Hepatocyte (in vitro differentiated cells): ENCODE results near the gene PTPRS. TPM values are rescaled to one million over a fixed set of nuclear protein-coding genes. Genes with fewer than 3 reads are reported as not detected.
"Not testable (repeated sequence)": the region's sequence is repeated elsewhere in the genome, so short reads cannot be mapped to it uniquely, and the experiment has no call there.

Source experiments
- DNase-seq: peaks from one replicate; pipeline ENCODE4 v3.0.0-alpha.2; 2016; ENCODE audit warnings: low spot score
- H2AFZ ChIP-seq: fragments of 200-600 bp; sonication (generic); 2 replicates; pipeline ENCODE4 v1.6.0; 2016; ENCODE audit warnings: antibody characterized with exemption, mild to moderate bottlenecking
- H3K27ac ChIP-seq: fragments of 200-600 bp; sonication (generic); 2 replicates; pipeline ENCODE4 v1.5.1; 2016; ENCODE audit warnings: mild to moderate bottlenecking
- H3K27me3 ChIP-seq: fragments of 200-600 bp; sonication (generic); 2 replicates; pipeline ENCODE4 v1.6.1; 2016
- H3K36me3 ChIP-seq: fragments of 200-600 bp; sonication (generic); replicated peaks from 2 replicates; pipeline ENCODE4 v1.5.1; 2016; ENCODE audit warnings: low read depth; ENCODE audit not compliant: insufficient read depth
- H3K4me1 ChIP-seq: fragments of 200-600 bp; sonication (generic); 2 replicates; pipeline ENCODE4 v1.5.1; 2016; ENCODE audit warnings: mild to moderate bottlenecking, moderate library complexity; ENCODE audit not compliant: insufficient read depth
- H3K4me2 ChIP-seq: fragments of 200-600 bp; sonication (generic); 2 replicates; pipeline ENCODE4 v1.6.0; 2016
- H3K4me3 ChIP-seq: fragments of 200-600 bp; sonication (generic); 2 replicates; pipeline ENCODE4 v1.5.1; 2016; ENCODE audit warnings: mild to moderate bottlenecking
- H3K79me2 ChIP-seq: fragments of 200-600 bp; sonication (generic); 2 replicates; pipeline ENCODE4 v1.6.0; 2017; ENCODE audit warnings: mild to moderate bottlenecking
- H3K9me2 ChIP-seq: fragments of 200-600 bp; sonication (generic); replicated peaks from 2 replicates; pipeline ENCODE4 v1.6.0; 2017; ENCODE audit warnings: mild to moderate bottlenecking; ENCODE audit not compliant: insufficient read depth
- H3K9me3 ChIP-seq: fragments of 200-600 bp; sonication (generic); 2 replicates; pipeline ENCODE4 v1.5.1; 2016; ENCODE audit warnings: low read depth, mild to moderate bottlenecking
- H4K20me1 ChIP-seq: fragments of 200-600 bp; sonication (generic); 2 replicates; pipeline ENCODE4 v1.6.0; 2016; ENCODE audit warnings: mild to moderate bottlenecking; ENCODE audit not compliant: insufficient read depth, poor library complexity, severe bottlenecking
- EZH2 ChIP-seq: fragments of 200-600 bp; sonication (generic); IDR thresholded peaks from 2 replicates; pipeline ENCODE4 v1.6.1; 2016; ENCODE audit warnings: antibody characterized with exemption, mild to moderate bottlenecking, borderline replicate concordance
- EZH2phosphoT487 ChIP-seq: fragments of 200-600 bp; sonication (generic); IDR thresholded peaks from one replicate; pipeline ENCODE4 v1.6.1; 2018; ENCODE audit warnings: antibody characterized with exemption, mild to moderate bottlenecking, low read depth, moderate library complexity; ENCODE audit not compliant: unreplicated experiment, severe bottlenecking
- WGBS: methylation state at CpG from one replicate; pipeline ENCODE4 v1.1.6; 2016; ENCODE audit warnings: low lambda C conversion rate; ENCODE audit errors: missing lambda C conversion rate; 5-methylcytosine and 5-hydroxymethylcytosine counted together
- polyA plus RNA-seq: library from polyadenylated mRNA; unstranded; fragments of >200 nt; fragmentation: Nextera tagmentation; extraction: Ambion mirVana; gene quantifications from 2 replicates; pipeline ENCODE4 v1.2.1, GENCODE V29; 2016
- total RNA-seq: library from RNA; depleted of rRNA; stranded (reverse); fragments of >200 nt; gene quantifications from 2 replicates; pipeline ENCODE4 v1.2.3, GENCODE V29; 2014
- TF ChIP-seq, protein P1 (sequence below): fragments of 200-600 bp; sonication (generic); IDR thresholded peaks from 2 replicates; pipeline ENCODE4 v1.5.1; 2016; ENCODE audit warnings: antibody characterized with exemption, mild to moderate bottlenecking; ENCODE audit not compliant: poor library complexity

Gene PTPRS
- total and polyA plus RNA-seq, 2 experiments from 2014 or later: 21.9 to 65.5 TPM

DNA sequence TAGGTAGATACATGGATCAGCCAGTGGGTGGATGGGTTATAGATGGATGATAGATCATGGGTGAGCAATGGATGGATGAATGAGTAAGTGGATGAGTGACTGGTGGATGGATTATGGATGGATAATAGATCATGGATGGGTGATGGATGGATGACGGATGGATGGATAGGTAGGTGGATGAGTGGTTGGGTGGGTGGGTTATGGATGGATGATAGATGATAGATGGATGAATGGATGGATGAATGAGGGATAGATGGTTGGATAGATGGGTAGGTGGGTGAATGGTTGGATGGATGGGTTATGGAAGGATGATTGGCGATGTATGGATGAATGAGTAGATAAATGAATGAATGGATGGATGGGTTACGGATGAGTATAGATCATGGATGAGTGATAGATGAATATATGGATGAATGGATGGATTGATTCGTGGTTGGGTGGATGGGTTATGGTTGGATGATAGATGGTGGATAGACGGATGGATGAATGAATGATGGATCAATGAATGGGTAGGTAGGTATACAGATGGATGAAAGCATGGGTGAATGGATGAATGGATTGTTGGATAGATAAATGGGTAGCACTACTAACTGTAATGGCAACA is 27.0 kb upstream of the PTPRS start:
- Histone ChIP-seq H4K20me1 (no peaks in the 10 kb centered on the region), H3K79me2 (no peaks in the 10 kb centered on the region), H2AFZ (no peak overlapping the region), H3K9me3 (no peaks in the 10 kb centered on the region), H3K4me1 (no peaks in the 10 kb centered on the region), H3K36me3 (no peaks in the 10 kb centered on the region), H3K4me3 (no peak overlapping the region), H3K9me2 (no peaks in the 10 kb centered on the region), H3K4me2 (no peak overlapping the region), H3K27me3 (no peaks in the 10 kb centered on the region), H3K27ac (no peak overlapping the region)
- TF ChIP-seq EZH2: no peak
- TF ChIP-seq, protein P1, sequence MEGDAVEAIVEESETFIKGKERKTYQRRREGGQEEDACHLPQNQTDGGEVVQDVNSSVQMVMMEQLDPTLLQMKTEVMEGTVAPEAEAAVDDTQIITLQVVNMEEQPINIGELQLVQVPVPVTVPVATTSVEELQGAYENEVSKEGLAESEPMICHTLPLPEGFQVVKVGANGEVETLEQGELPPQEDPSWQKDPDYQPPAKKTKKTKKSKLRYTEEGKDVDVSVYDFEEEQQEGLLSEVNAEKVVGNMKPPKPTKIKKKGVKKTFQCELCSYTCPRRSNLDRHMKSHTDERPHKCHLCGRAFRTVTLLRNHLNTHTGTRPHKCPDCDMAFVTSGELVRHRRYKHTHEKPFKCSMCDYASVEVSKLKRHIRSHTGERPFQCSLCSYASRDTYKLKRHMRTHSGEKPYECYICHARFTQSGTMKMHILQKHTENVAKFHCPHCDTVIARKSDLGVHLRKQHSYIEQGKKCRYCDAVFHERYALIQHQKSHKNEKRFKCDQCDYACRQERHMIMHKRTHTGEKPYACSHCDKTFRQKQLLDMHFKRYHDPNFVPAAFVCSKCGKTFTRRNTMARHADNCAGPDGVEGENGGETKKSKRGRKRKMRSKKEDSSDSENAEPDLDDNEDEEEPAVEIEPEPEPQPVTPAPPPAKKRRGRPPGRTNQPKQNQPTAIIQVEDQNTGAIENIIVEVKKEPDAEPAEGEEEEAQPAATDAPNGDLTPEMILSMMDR: no peak
- no peak for TF ChIP-seq EZH2phosphoT487
- no peak for DNase-seq
- WGBS: 83% methylated on average over 5 of the region's 5 CpGs

DNA sequence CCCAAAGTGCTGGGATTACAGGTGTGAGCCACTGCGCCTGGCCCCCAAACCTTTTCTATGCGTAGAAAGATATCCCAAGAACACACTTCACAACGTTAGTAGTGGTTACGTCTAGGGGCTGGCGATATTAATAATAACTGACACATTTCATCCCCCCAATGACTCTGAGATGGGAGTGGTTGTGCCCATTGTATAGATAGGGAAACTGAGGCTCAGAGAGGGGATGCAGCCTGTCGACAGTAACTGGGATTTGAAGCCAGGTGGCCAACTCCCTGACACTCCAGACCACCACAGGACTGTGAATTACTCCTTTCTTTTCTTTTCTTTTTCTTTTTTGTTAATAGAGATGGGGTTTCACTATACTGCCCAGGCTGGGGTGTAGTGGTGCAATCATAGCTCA is 25.3 kb upstream of the PTPRS start:
- no peaks in the 10 kb centered on the region for H3K9me3 ChIP-seq
- H4K20me1 ChIP-seq: no peaks in the 10 kb centered on the region
- DNase-seq: no peak
- H3K4me1 ChIP-seq: no peaks in the 10 kb centered on the region
- H3K79me2 ChIP-seq: no peaks in the 10 kb centered on the region
- no peak for TF ChIP-seq EZH2phosphoT487
- no peak for TF ChIP-seq EZH2
- TF ChIP-seq, protein P1: no peak
- no peak overlapping the region for H3K4me2 ChIP-seq
- 91% methylated on average over 6 of the region's 6 CpGs for WGBS
- H3K4me3 ChIP-seq: no peak overlapping the region
- no peak overlapping the region for H2AFZ ChIP-seq
- H3K9me2 ChIP-seq: no peaks in the 10 kb centered on the region
- H3K36me3 ChIP-seq: no peaks in the 10 kb centered on the region
- no peak overlapping the region for H3K27ac ChIP-seq
- no peaks in the 10 kb centered on the region for H3K27me3 ChIP-seq

DNA sequence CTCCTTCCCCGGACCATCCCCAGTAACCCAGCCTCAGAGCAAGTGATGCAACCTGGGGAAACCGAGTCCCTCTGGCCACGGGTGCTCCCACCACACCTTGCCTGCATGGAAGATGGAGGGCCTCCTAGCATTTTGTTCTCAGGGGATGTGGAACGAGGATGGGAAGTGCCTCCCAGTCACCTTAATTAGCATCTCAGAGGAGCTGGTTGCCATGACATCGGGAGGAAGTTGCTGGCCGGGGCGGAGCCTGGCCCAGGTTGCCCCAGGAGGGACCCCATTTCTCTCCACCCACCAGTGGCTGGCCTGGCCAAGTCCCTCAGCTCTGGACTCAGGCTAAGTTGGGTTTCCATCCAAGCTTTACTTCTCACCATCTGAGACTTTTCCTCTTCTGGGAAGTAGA is 24.1 kb upstream of the PTPRS start:
- Histone ChIP-seq H3K9me2 (no peaks in the 10 kb centered on the region), H2AFZ (no peak overlapping the region), H3K4me3 (no peak overlapping the region), H3K9me3 (no peaks in the 10 kb centered on the region), H3K27ac (no peak overlapping the region), H3K36me3 (no peaks in the 10 kb centered on the region), H4K20me1 (no peaks in the 10 kb centered on the region), H3K27me3 (no peaks in the 10 kb centered on the region), H3K79me2 (no peaks in the 10 kb centered on the region), H3K4me2 (no peak overlapping the region), H3K4me1 (no peaks in the 10 kb centered on the region)
- DNase-seq: no peak
- TF ChIP-seq EZH2 (no peak), EZH2phosphoT487 (no peak)
- TF ChIP-seq, protein P1: no peak
- 46% methylated on average over 7 of the region's 7 CpGs for WGBS

DNA sequence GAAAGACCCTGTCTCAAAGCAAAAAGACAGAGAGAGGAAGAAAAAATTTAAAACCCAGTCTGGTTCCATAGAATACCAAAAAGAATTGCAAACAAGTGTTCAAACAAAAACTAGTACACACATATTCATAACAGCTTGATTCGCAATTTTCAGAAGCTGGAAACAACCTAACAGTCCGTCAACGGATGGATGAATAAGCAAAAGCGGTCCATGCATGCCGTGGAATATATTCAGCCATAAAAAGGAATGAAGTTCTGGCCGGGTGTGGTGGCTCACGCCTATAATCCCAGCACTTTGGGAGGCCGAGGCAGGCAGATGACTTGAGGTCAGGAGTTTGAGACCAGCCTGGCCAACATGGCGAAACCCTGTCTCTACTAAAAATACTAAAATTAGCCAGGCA is 21.2 kb upstream of the PTPRS start:
- H2AFZ ChIP-seq, H3K4me2 ChIP-seq, H3K4me1 ChIP-seq, H3K9me3 ChIP-seq, DNase-seq, H3K27me3 ChIP-seq, H3K27ac ChIP-seq, H4K20me1 ChIP-seq, H3K79me2 ChIP-seq, H3K36me3 ChIP-seq, H3K9me2 ChIP-seq, H3K4me3 ChIP-seq: not testable (repeated sequence)
- 96% methylated on average over 9 of the region's 9 CpGs for WGBS
